GM23248 (cell line): Measurements from ENCODE around the gene CST6.

ENCODE experiments used
- EZH2 ChIP-seq: fragments of 200-600 bp; sonication (generic); IDR thresholded peaks from 2 replicates; pipeline ENCODE4 v1.6.1; 2018; ENCODE audit warnings: antibody characterized with exemption, mild to moderate bottlenecking; ENCODE audit not compliant: insufficient read depth, poor library complexity, severe bottlenecking
- EZH2phosphoT487 ChIP-seq: fragments of 200-600 bp; sonication (generic); IDR thresholded peaks from 2 replicates; pipeline ENCODE4 v1.6.1; 2018; ENCODE audit warnings: antibody characterized with exemption, moderate library complexity, mild to moderate bottlenecking, low read depth; ENCODE audit not compliant: insufficient read depth

- TF ChIP-seq EZH2: no peak
- no peak for TF ChIP-seq EZH2phosphoT487
Observed at GRCh38 chr11:66015936-66016792, 4.4 kb downstream of the CST6 start.
